ENCODE measurements around the gene KANTR. TPM values are rescaled to one million over a fixed set of nuclear protein-coding genes. Genes with fewer than 3 reads are reported as not detected.

KANTR gene
- total RNA-seq (2012; rRNA removed) (3.6 and 6.3 TPM in 2 replicates), polyA plus RNA-seq (2012; rRNA removed) (1.3 and 1.6 TPM in 2 replicates), Bru-seq, nascent RNA (percentile 70 among the genes with signal in this experiment), BruChase-seq, experiment 1, labeled RNA remaining after a 6-hour chase (percentile 89 among the genes with signal in this experiment), BruChase-seq, experiment 2, labeled RNA remaining after a 2-hour chase (percentile 85 among the genes with signal in this experiment)
- polyA plus RNA-seq (2012; cell fraction: cytosol; rRNA removed) = 0.19 and 0.51 TPM in 2 replicates
- 2.3 and 8.6 TPM in 2 replicates for polyA plus RNA-seq (2012; cell fraction: nucleus; rRNA removed; ENCODE audit: low replicate concordance)
- long read RNA-seq, partial matches to known transcripts = 1 of 5 reads
- long read RNA-seq, other reads (novel, unspliced or antisense) = 4 of 5 reads

GRCh38 chrX:53093748-53094581, at the start of gene KANTR:
Gene KANTR (plus strand): TSS chrX:53094142. CDS start chrX:53124273, 30,131 bp downstream.
- POLR2A ChIA-PET (ENCODE audit: unreplicated experiment) = no interaction called here
- H4K5ac ChIP-seq (ENCODE audit: low read depth, low read length) = no peak within 1 kb of the TSS
- in situ Hi-C loops (cut with MboI; ENCODE audit: low sequenced_read_pairs) = no loop called here

More at GRCh38 chrX:53093748-53094581, at the start of gene KANTR:
- peak within 1 kb of the TSS; percentile 84 for H2AK9ac ChIP-seq (replicated peaks; ENCODE audit: low read depth, low read length, poor library complexity)
- intact Hi-C loops (cut with micrococcal nuclease) = loop anchor here (1.0 to 5.0 kb wide), 2 partner anchors 23 to 128 kb away; no protein-coding TSS in a partner anchor
- H3K4me2 ChIP-seq (ENCODE audit: low read depth, low read length) = peak within 1 kb of the TSS; percentile 90
- no peak within 1 kb of the TSS for H3K18ac ChIP-seq (ENCODE audit: low read depth, low read length)
- no peaks in the 10 kb centered on the region for H4K20me1 ChIP-seq (ENCODE audit: insufficient read depth, low read length)
- H3K4me3 ChIP-seq (ENCODE audit: insufficient read depth, low read depth, low read length) = peak within 1 kb of the TSS; percentile 55
- H3K27ac ChIP-seq (ENCODE audit: insufficient read depth, low read length) = peak within 1 kb of the TSS; percentile 45
- ATAC-seq (ENCODE audit: low read depth) = peak; percentile 89
- H2AK5ac ChIP-seq (ENCODE audit: low read depth, low read length) = no peak within 1 kb of the TSS
- WGBS, 2 experiments (ENCODE audit: extremely low coverage in 2 of 2, insufficient read length in 1 of 2) = 35% methylated on average over 12 of the region's 67 CpGs; no CpG with 5 or more reads in 1 of the 2 experiments
- no peaks in the 10 kb centered on the region for H3K4me1 ChIP-seq (ENCODE audit: control insufficient read depth, insufficient read depth, low read length)
- DNase-seq = peak; percentile 93
- H3K23ac ChIP-seq (ENCODE audit: low read depth, low read length) = peak within 1 kb of the TSS; percentile 71; the same call in 1 of the 2 replicates
- no peak within 1 kb of the TSS for H2BK15ac ChIP-seq (ENCODE audit: low read depth, low read length)
- peak within 1 kb of the TSS; percentile 55 for H3K9ac ChIP-seq (ENCODE audit: low read depth, low read length)
- peak within 1 kb of the TSS; percentile 47 for H2BK5ac ChIP-seq (ENCODE audit: low read depth, low read length, poor library complexity, severe bottlenecking)
- CTCF ChIA-PET = no interaction called here
- H3K9me3 ChIP-seq (ENCODE audit: control insufficient read depth, insufficient read depth, low read length) = no peaks in the 10 kb centered on the region
- H4K91ac ChIP-seq (ENCODE audit: insufficient read depth, low read depth, low read length) = 0 out of 2 replicates have a peak within 1 kb of the TSS, but pooled peaks have one; percentile 5
- peaks cover 5 to 14% of the 10 kb centered on the region in 2 experiments; a peak in 3 of 4 replicates for H3K79me1 ChIP-seq (ENCODE audit: low read depth in 1 of 2, low read length in 2 of 2)
- H3K4ac ChIP-seq (ENCODE audit: low read depth, low read length) = peak within 1 kb of the TSS; percentile 25
- H3K56ac ChIP-seq (ENCODE audit: extremely low read depth, insufficient read depth, low read length) = no peak within 1 kb of the TSS
- no peak within 1 kb of the TSS for H2BK120ac ChIP-seq (ENCODE audit: low read depth, low read length)
- TF ChIP-seq MXI1 (IDR thresholded peaks at IDR 0.05; ENCODE audit: borderline replicate concordance, low read depth, low read length) = peak; percentile 57; the same call in 1 of the 2 replicates
- peak; percentile 74; the same call in 1 of the 2 replicates for TF ChIP-seq BHLHE40 (IDR thresholded peaks at IDR 0.05; ENCODE audit: low read depth, low read length)
- TF ChIP-seq RCOR1 (IDR thresholded peaks at IDR 0.05; ENCODE audit: insufficient replicate concordance, low read length) = no peak
- TF ChIP-seq MAFK (IDR thresholded peaks at IDR 0.05; ENCODE audit: low read depth, low read length) = no peak
- no peak for TF ChIP-seq SMC3 (IDR thresholded peaks at IDR 0.05; ENCODE audit: low read depth, low read length)
- TF ChIP-seq CEBPB (IDR thresholded peaks at IDR 0.05; ENCODE audit: low read depth, low read length) = peak; percentile 23; the same call in 1 of the 2 replicates
- TF ChIP-seq USF2 (IDR thresholded peaks at IDR 0.05; ENCODE audit: low read depth, low read length) = no peak
- no peak for TF ChIP-seq RAD21 (IDR thresholded peaks at IDR 0.05; ENCODE audit: low read length)
- TF ChIP-seq RFX5 (IDR thresholded peaks at IDR 0.05; ENCODE audit: low read depth, low read length) = 0 out of 2 replicates have a peak, but pooled peaks have one; percentile 23
- peaks cover 3% of the 10 kb centered on the region; the same call in 1 of the 2 replicates for H3K27me3 ChIP-seq (ENCODE audit: control insufficient read depth, insufficient read depth, low read length)
- no peaks in the 10 kb centered on the region for H3K9me1 ChIP-seq (ENCODE audit: insufficient read depth, low read length)
- no peak within 1 kb of the TSS for H2BK20ac ChIP-seq (ENCODE audit: low read depth, low read length)
- peak within 1 kb of the TSS; percentile 93 for H2AFZ ChIP-seq (replicated peaks; ENCODE audit: low read length, poor library complexity)
- H3K36me3 ChIP-seq (ENCODE audit: control insufficient read depth, insufficient read depth, low read length) = no peaks in the 10 kb centered on the region
- no TSS peak for BruUV-seq (replicated peaks)
- dilution Hi-C loops (cut with HindIII; ENCODE audit: low sequenced_read_pairs, unreplicated experiment) = no loop called here
- 0 out of 2 replicates have a peak within 1 kb of the TSS, but pooled peaks have one; percentile 10 for H3K14ac ChIP-seq (replicated peaks; ENCODE audit: low read depth, low read length)
- peak within 1 kb of the TSS; percentile 48 to 75; a peak in 3 of 4 replicates for H4K8ac ChIP-seq (ENCODE audit: low read depth in 2 of 2, low read length in 2 of 2)
